C4-2B (cell line): ENCODE measurements around the gene SCN8A.

Experiments used
- H3K27ac ChIP-seq: fragments of 450-650 bp; 2 replicates; pipeline ENCODE4 v1.5.1; 2017
- ZFX ChIP-seq: fragments of 450-650 bp; IDR thresholded peaks from 2 replicates; pipeline ENCODE4 v1.6.1; 2017
- TF ChIP-seq, protein P1 (sequence below): fragments of 450-650 bp; conservative IDR thresholded peaks from 2 replicates; pipeline ENCODE4 v1.5.1; 2017; ENCODE audit warnings: mild to moderate bottlenecking

The SCN8A gene

DNA sequence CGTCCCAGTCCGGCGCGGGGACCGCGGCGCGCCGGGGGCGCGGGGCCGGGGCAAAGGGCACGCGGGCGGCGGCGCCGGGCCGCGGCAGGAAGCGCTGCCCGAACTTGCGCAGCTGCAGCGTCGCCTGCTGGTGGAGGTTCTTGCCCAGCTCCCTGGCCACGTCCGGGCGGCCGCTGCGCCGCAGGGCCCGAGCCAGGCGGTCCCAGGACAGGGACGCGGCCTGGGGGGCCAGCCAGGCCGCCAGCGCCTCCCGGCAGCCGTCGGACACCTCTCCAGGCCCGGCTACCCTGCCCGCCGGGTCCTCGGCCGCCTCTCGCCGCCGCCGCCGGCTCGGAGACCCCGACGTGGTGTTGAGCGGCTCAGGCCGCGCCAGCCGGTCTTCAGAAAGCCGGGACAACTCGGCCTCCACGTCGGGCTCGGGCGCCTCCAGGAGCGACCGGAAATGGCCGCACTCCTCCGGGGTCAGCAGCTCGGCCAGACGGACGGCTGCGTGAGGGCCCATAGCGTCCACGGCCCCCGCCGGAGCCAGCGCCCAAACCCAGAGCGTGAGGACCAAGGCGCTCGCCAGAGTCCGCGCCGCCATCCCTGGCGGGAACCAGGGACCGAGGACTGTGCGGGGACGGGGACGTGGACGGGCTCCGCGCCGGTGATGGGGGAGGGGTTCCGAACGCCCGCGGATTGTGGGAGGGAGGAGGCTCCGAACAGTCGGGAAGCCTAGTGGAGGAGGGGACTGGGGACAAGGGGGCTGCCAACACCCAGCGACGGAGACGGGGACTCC lies 223.5 kb downstream of the SCN8A start:
- TF ChIP-seq ZFX: no peak; the same call in 1 of the 2 replicates
- TF ChIP-seq, protein P1, sequence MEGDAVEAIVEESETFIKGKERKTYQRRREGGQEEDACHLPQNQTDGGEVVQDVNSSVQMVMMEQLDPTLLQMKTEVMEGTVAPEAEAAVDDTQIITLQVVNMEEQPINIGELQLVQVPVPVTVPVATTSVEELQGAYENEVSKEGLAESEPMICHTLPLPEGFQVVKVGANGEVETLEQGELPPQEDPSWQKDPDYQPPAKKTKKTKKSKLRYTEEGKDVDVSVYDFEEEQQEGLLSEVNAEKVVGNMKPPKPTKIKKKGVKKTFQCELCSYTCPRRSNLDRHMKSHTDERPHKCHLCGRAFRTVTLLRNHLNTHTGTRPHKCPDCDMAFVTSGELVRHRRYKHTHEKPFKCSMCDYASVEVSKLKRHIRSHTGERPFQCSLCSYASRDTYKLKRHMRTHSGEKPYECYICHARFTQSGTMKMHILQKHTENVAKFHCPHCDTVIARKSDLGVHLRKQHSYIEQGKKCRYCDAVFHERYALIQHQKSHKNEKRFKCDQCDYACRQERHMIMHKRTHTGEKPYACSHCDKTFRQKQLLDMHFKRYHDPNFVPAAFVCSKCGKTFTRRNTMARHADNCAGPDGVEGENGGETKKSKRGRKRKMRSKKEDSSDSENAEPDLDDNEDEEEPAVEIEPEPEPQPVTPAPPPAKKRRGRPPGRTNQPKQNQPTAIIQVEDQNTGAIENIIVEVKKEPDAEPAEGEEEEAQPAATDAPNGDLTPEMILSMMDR: peak; percentile 81

DNA sequence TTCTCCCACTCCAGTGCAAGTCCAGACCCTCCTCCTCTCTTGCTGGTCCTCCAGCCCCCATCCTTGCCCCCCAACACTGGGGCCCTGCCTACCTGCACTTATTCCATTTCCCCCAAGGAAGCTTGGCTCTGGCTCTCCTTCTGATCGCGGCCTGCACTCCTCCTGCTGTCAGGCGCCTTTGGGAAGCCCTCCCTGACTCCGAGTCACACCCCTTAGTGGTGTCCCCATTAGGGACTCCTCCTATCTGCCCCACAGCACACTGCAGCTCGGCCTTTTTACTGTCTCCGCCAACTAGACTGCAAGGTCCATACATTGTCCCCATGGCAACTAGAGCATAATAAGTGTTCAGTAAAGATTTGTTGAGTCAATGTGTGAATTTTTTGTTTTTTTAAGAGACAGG lies 224.5 kb downstream of the SCN8A start:
- H3K27ac ChIP-seq: no peak overlapping the region
- TF ChIP-seq ZFX: no peak
- TF ChIP-seq, protein P1: no peak

More for the DNA sequence above, 223.5 kb downstream of the SCN8A start:
- H3K27ac ChIP-seq: no peak overlapping the region

DNA sequence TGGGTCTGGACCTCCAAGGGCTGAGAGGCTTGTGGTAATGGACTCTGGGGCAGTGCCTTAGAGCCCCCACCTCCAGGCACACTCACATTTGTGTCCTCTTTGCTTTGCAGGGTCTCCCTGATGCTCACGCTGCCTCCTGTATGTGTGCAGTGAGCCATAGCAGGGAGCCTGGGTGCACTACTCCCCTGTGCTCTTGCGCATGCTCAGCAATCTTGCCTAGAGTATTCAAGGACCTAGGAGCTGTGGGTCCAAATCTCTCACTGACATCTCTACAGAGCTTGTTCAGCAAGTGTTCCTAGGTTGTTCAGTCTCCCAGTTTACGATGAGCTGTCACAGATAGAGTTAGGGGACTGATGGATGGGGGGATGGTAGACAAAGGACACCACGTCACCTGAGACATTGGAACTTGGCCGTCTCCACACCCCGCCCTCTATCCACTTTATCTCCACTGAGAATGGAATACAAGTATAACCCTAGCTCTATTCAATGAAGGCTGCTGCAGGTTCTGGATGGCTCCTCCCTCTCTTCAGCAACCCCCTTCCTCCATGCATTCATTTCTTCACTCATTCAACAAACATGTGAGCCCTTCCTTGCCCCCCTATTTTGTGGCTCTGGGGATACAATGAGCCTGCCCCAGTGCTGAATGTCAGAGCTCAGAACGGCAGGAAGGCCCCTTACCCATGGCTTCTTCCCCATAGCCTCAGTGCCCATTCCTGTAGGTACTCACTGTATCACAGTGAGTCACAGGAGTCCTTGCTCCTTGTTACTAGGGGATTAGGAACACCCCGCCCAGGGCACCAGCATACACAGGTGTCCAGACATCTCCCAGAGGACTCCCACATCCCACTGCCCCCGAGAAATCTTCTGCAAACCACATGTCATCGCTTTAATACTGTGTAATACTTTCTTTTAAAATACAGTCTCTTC lies 226.3 kb downstream of the SCN8A start:
- TF ChIP-seq, protein P1: no peak
- no peak overlapping the region for H3K27ac ChIP-seq

DNA sequence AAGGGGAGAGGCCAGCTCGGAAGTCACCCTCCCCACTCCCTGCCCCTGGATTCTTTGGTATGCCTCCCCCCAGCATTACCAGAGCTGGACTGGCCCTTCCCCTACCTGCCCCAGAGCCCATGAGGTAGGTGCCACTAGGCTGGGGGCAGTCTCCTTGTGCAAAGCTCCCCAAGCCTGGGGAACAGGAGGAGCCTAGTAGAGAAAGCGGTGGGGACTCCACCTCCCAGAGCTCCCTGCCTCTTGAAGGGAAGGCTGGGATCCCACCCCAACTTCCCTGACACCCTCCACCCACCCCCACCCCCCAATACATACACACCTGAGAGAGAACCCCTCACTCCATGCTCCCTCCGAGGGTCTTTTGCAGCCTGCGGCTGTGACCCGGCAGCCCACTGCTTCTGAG lies 227.1 kb downstream of the SCN8A start:
- TF ChIP-seq, protein P1: no peak
- TF ChIP-seq ZFX: no peak
- no peak overlapping the region for H3K27ac ChIP-seq

DNA sequence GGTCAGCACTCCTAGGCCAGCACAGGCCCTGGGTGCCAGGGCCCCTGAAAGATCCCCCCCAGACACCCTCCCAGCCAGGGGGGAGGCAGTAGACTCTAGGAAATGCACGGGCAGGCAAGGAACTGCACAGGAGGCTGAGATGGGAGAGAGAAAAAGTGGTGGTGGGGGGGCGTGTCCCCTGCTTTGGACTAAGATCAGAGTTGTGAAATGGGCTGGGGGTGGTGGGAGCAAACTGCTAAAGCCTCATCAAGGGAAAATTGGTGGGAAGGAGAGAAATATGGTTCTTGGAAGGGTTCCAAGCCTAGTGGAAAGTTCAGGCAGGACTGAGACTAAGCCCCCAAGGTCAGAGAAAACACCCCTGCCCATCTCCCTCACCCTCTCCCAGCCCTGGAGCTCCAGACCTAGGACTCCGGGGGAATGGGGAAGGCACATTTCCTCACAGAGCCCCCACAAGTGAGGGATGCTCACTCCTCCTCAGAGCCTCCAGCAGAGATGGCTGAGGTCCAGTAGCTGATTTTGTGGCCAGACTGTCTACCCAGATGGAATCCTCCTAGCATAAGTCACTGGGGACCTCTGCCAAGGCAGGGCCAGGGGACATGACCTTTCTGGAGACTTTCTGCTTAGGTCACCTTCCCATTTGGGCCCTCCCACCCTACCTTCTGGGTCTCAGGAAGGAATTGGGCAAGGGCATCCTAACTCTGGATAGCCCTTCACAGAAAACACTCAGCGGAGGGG lies 227.7 kb downstream of the SCN8A start:
- H3K27ac ChIP-seq: no peak overlapping the region
- TF ChIP-seq ZFX: no peak
- TF ChIP-seq, protein P1: no peak

DNA sequence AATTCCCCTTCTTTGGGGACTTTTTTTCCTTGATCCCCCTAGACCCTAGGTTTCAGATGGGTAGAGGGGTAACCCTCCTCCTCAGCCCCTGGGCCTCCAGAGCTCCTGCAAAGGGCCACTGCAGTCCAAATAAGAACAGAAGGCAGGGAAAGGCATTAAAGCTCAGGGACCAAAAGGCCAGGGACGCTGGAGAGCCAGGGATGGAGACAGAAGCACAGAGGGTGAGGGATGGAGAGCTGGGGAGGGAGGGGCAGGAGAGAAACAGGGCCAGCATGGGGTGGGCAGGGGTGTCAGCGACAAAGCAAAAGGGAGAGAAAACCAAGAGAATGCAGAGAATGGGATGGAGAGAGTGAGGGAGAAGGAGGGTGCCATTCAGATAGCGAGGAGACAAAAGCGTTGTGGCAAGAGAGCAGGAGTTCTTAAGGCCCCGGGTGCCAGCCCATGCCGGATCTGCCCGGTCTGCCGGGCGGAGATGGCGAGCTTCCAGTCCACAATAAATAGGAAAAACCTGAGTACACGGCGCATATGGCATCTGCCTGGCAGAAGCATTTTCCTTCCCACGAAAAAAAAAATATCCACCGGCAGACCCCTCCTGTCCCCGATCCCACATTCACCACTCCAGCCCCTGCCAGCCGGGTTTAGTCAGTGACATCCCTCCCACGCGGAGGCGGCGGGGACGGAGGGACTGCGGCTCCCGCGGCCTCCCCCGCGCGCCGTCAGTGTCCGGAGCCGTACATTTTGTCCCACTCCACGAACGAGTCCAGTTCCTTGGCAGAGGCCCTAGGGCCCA lies 228.9 kb downstream of the SCN8A start:
- H3K27ac ChIP-seq: peak overlapping the region; percentile 79

More for the DNA sequence above, 228.9 kb downstream of the SCN8A start:
- TF ChIP-seq ZFX: no peak
- TF ChIP-seq, protein P1: no peak
